Upper lobe of left lung (tissue), 6 donors: ENCODE measurements around the gene TSC22D1. TPM values are rescaled to one million over a fixed set of nuclear protein-coding genes. Genes with fewer than 3 reads are reported as not detected.

Source experiments
- ATAC-seq, 2 donors: fragments of 200-7000 bp; cut with Tn5 transposase; one replicate each; pipeline ENCODE4 v1.9.1; 2022; ENCODE audit warnings: mild to moderate bottlenecking in 2 of 2, moderate library complexity in 2 of 2; ENCODE audit not compliant: low FRiP score in 2 of 2
- DNase-seq, 2 donors: peaks; one replicate each; pipeline ENCODE4 v3.0.0-alpha.2; 2019 to 2020
- H3K27ac ChIP-seq, 4 donors: fragments of 200-600 bp; sonication (generic); one replicate each; pipeline ENCODE4 v1.5.1; 2016 to 2019
- H3K27me3 ChIP-seq, 4 donors: fragments of 200-600 bp; sonication (generic); one replicate each; pipeline ENCODE4 v1.5.1; 2017 to 2019
- H3K36me3 ChIP-seq, 4 donors: fragments of 200-600 bp; sonication (generic); one replicate each; pipeline ENCODE4 v1.5.1; 2016 to 2019
- H3K4me1 ChIP-seq, 4 donors: fragments of 200-600 bp; sonication (generic); one replicate each; pipeline ENCODE4 v1.5.1; 2018 to 2019
- H3K4me3 ChIP-seq, 4 donors: fragments of 200-600 bp; sonication (generic); one replicate each; pipeline ENCODE4 v1.5.1; 2017 to 2019; ENCODE audit warnings: mild to moderate bottlenecking in 2 of 4, moderate library complexity in 1 of 4
- H3K9me3 ChIP-seq, 4 donors: fragments of 200-600 bp; sonication (generic); one replicate each; pipeline ENCODE4 v1.5.1; 2018 to 2019
- EP300 ChIP-seq, 4 donors: sonication (generic); formaldehyde crosslinking; IDR thresholded peaks; one replicate each; pipeline ENCODE4 v1.5.1; 2017; ENCODE audit warnings: antibody characterized with exemption in 4 of 4, control low read depth in 2 of 4
- POLR2A ChIP-seq, 4 donors: fragments of 450-650 bp; IDR thresholded peaks; one replicate each; pipeline ENCODE4 v1.5.1; 2016 to 2017; ENCODE audit warnings: antibody characterized with exemption in 4 of 4, mild to moderate bottlenecking in 2 of 4
- POLR2AphosphoS5 ChIP-seq, 2 donors: sonication (generic); formaldehyde crosslinking; IDR thresholded peaks; one replicate each; pipeline ENCODE4 v1.5.1; 2017; ENCODE audit warnings: antibody characterized with exemption in 2 of 2
- WGBS, 2 donors: methylation state at CpG; one replicate each; pipeline ENCODE4 v1.1.5; 2017 to 2018; 5-methylcytosine and 5-hydroxymethylcytosine counted together
- total RNA-seq, 6 donors: library from RNA; depleted of rRNA in 4 of 6; stranded (reverse); fragments of >200 nt in 4 of 6; gene quantifications; one replicate each; pipeline versions ENCODE4 v1.1.0 to v1.2.1, GENCODE V29; 2016 to 2021
- TF ChIP-seq, protein P1 (sequence below), 6 experiments: fragments of 450-650 bp in 4 of 6; fragments of 200-600 bp in 2 of 6; sonication (generic) in 2 of 6; IDR thresholded peaks; one replicate each; pipeline ENCODE4 v1.5.1; 2016 to 2019; ENCODE audit warnings: antibody characterized with exemption in 6 of 6
- donor health status: DM: no; HTN: no; CAD: no; lungs with moderate emphysema.
- donor health status: DM: no; HTN: yes; CAD: no; lungs with severe emphysema.

Gene TSC22D1
- total RNA-seq, 6 donors from 2014 or later: 66.0 to 158 (median 115) TPM

DNA sequence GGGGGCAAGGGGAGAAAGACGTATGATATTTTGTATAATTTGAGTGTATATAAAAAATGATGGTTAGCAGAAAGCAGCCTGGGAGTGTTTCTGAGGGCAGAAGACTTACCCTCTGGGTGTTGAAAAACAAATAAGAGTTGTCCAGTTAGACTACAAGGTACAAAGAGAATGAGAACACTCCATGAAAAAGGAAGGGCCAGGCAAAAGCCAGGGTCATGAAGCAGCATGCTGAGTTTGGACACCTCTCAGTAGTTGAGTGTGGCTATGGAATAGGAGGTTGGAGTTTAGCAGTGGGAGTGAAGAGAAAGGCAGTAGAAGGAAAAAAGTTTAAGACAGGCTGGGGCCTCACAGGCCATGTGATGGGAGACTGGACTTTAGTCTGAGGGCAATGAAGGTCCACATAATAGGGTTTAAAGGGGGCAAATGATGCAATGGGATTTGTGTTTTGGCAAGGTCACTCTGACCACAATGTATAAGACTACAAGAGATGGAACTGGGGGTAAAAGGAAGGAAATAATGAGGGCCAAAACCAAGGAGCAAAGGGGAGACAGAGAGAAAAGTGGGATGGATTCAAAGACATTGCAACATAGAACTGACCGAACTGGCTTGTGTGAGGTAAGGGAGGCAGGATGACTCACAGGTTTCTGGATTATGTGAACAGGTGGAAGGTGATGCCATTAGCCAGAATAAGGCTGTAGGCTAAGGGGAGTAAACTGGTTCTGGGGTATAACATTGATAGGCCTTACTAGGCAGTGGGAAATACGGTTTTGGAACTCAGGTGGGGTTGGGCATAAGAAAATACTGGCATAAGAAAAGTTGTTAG lies 125.9 kb downstream of the TSC22D1 start:
- H3K36me3 ChIP-seq: no peaks in the 10 kb centered on the region
- no peaks in the 10 kb centered on the region for H3K4me1 ChIP-seq
- ATAC-seq (no peak), DNase-seq (no peak)
- H3K4me3 ChIP-seq: no peak overlapping the region
- no peaks in the 10 kb centered on the region for H3K27me3 ChIP-seq
- no peak overlapping the region for H3K27ac ChIP-seq
- 85 to 87% methylated on average over 3 of the region's 3 CpGs for WGBS, 2 donors
- no peaks in the 10 kb centered on the region for H3K9me3 ChIP-seq
- TF ChIP-seq POLR2A (IDR thresholded peaks at IDR 0.05): no peak

DNA sequence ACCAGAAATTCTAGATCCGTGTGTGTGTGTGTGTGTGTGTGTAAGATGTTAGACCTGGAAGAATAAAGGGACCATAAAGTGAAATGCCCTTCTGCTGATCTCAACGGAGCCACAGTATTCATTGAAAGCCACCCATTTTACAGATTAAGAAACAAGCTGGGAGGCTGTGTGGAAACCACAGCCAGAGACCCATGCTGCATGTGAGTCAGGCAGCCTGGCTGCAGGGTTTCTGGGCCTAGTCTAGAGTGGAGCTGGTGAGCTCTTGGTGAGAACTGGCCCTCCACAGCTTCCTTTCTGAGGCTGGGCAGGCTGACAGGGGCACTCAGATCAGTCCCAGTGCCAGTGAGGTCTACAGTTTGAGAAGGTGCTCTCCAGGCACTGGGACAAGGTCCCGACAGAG lies 127.3 kb downstream of the TSC22D1 start:
- H3K36me3 ChIP-seq: no peaks in the 10 kb centered on the region
- H3K27ac ChIP-seq: no peak overlapping the region
- no peaks in the 10 kb centered on the region for H3K4me1 ChIP-seq
- ATAC-seq (no peak), DNase-seq (no peak)
- no peaks in the 10 kb centered on the region for H3K9me3 ChIP-seq
- TF ChIP-seq, protein P1, sequence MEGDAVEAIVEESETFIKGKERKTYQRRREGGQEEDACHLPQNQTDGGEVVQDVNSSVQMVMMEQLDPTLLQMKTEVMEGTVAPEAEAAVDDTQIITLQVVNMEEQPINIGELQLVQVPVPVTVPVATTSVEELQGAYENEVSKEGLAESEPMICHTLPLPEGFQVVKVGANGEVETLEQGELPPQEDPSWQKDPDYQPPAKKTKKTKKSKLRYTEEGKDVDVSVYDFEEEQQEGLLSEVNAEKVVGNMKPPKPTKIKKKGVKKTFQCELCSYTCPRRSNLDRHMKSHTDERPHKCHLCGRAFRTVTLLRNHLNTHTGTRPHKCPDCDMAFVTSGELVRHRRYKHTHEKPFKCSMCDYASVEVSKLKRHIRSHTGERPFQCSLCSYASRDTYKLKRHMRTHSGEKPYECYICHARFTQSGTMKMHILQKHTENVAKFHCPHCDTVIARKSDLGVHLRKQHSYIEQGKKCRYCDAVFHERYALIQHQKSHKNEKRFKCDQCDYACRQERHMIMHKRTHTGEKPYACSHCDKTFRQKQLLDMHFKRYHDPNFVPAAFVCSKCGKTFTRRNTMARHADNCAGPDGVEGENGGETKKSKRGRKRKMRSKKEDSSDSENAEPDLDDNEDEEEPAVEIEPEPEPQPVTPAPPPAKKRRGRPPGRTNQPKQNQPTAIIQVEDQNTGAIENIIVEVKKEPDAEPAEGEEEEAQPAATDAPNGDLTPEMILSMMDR (IDR thresholded peaks at IDR 0.05): no peak
- TF ChIP-seq POLR2A (IDR thresholded peaks at IDR 0.05) (no peak), EP300 (IDR thresholded peaks at IDR 0.05) (no peak), POLR2AphosphoS5 (IDR thresholded peaks at IDR 0.05) (no peak)
- H3K27me3 ChIP-seq: no peaks in the 10 kb centered on the region
- WGBS, 2 donors: 71 to 77% methylated on average over 3 of the region's 3 CpGs
- H3K4me3 ChIP-seq: no peak overlapping the region

DNA sequence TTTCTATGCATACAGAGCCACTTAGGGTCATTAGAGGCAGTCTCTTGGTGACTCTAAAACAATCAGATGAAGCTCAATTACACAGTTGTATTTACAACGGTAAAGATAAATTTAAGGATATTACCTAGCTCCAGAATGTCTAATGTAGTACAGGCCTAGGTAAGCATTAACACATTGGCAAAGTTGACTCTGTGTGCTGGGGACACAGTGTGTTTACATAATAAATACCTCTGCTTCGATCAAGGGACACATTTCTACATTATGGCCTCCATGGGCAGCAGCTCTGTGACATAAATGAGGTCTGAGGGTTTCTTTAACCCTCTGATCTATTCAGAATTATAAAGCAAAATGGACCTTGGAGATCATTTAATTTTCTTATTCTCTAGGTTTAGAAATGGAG lies 127.8 kb downstream of the TSC22D1 start:
- no peaks in the 10 kb centered on the region for H3K27me3 ChIP-seq
- 47 to 51% methylated on average over 2 of the region's 2 CpGs for WGBS, 2 donors
- TF ChIP-seq POLR2AphosphoS5 (IDR thresholded peaks at IDR 0.05) (no peak), EP300 (IDR thresholded peaks at IDR 0.05) (no peak), POLR2A (IDR thresholded peaks at IDR 0.05) (no peak)
- TF ChIP-seq, protein P1 (IDR thresholded peaks at IDR 0.05): no peak
- H3K9me3 ChIP-seq: no peaks in the 10 kb centered on the region
- DNase-seq: no peak
- no peak overlapping the region for H3K4me3 ChIP-seq
- H3K4me1 ChIP-seq: no peaks in the 10 kb centered on the region
- H3K36me3 ChIP-seq: no peaks in the 10 kb centered on the region
- no peak overlapping the region for H3K27ac ChIP-seq
- no peak for ATAC-seq

DNA sequence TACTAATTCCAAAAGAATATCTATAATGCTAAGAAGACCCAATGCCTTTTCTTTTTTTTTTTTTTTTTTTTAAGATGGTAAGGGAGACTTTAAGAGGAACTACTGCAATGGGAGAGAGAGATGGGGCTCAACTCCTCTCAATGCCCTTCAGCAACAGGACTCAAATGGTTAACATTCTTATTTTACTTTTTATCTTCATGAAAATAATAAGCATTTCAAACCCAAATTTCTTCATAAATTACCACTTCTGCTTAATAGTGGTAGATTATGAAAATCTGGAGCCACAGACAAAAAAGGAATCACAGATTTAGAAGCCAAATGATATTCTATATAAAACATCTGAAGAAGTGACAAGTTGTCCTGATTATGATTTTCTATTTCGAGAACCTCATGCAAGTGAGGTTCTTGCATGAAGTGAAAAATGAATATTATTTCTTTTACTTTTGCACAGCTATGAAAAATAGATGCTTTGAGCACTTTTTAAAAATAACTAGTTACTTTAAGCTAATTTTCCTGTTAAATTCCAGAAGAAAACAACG lies 128.3 kb downstream of the TSC22D1 start:
- WGBS, 2 donors: 89% methylated on average over 2 of the region's 2 CpGs
- ATAC-seq: no peak
- DNase-seq: no peak
- no peaks in the 10 kb centered on the region for H3K36me3 ChIP-seq
- no peak overlapping the region for H3K27ac ChIP-seq
- H3K4me1 ChIP-seq: no peaks in the 10 kb centered on the region
- no peak for TF ChIP-seq EP300 (IDR thresholded peaks at IDR 0.05)
- TF ChIP-seq, protein P1 (IDR thresholded peaks at IDR 0.05): no peak
- no peak for TF ChIP-seq POLR2AphosphoS5 (IDR thresholded peaks at IDR 0.05)
- no peak for TF ChIP-seq POLR2A (IDR thresholded peaks at IDR 0.05)
- no peaks in the 10 kb centered on the region for H3K9me3 ChIP-seq
- no peaks in the 10 kb centered on the region for H3K27me3 ChIP-seq
- no peak overlapping the region for H3K4me3 ChIP-seq

DNA sequence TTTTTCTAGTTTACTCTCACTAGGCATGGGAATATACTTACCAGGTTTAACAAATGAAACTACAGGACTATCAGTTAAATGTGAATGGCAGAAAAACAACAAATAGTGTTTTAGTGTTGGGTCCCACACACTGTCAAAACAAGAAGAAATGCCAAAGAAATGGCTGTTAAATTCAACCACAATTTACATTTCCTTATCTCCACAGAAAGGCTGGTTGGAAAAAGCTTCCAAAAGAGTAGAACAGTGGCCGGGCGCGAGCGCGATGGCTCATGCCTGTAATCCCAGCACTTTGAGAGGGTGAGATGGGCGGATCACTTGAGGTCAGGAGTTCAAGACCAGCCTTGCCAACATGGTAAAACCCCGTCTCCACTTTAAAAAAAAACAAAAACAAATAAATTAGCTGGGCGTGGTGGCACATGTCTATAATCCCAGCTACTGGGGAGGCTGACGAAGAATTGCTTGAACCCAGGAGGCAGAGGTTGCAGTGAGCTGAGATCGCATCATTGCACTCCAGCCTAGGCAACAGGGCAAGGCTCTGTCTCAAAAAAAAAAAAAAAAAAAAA lies 136.0 kb downstream of the TSC22D1 start:
- DNase-seq (peak in 1 of 2 donors; percentile 42), ATAC-seq (no peak)
- H3K9me3 ChIP-seq: no peaks in the 10 kb centered on the region
- peaks cover 5 to 8% (median 7%) of the 10 kb centered on the region in 4 donors for H3K4me1 ChIP-seq
- TF ChIP-seq, protein P1 (IDR thresholded peaks at IDR 0.05): no peak
- TF ChIP-seq POLR2A (IDR thresholded peaks at IDR 0.05) (no peak), POLR2AphosphoS5 (IDR thresholded peaks at IDR 0.05) (no peak), EP300 (IDR thresholded peaks at IDR 0.05) (no peak)
- H3K4me3 ChIP-seq: no peak overlapping the region
- H3K36me3 ChIP-seq: no peaks in the 10 kb centered on the region
- H3K27ac ChIP-seq: no peak overlapping the region
- H3K27me3 ChIP-seq: no peaks in the 10 kb centered on the region
- WGBS, 2 donors: 80 to 82% methylated on average over 10 of the region's 10 CpGs
